GM12865 (cell line): ENCODE results near the gene TMEM100.

ENCODE experiments used
- DNase-seq: peaks from one replicate; pipeline ENCODE4 v3.0.0; 2010; ENCODE audit warnings: low read depth
- H3K4me3 ChIP-seq: 2 replicates; pipeline ENCODE4 v1.5.1; 2011; ENCODE audit warnings: mild to moderate bottlenecking, low read depth, low read length, control low read depth
- CTCF ChIP-seq: IDR thresholded peaks from 2 replicates; pipeline ENCODE4 v1.5.1; 2011; ENCODE audit warnings: low read length, control low read depth, low read depth, inconsistent platforms; ENCODE audit not compliant: insufficient read depth; ENCODE audit errors: missing control alignments

TMEM100 gene

GRCh38 chr17:55729484-55729883 lies 6.8 kb upstream of the TMEM100 start:
- no peak for TF ChIP-seq CTCF
- H3K4me3 ChIP-seq: no peak overlapping the region
- no peak for DNase-seq

- no peak for DNase-seq
- no peak for TF ChIP-seq CTCF
- no peak overlapping the region for H3K4me3 ChIP-seq
These were observed 6.2 kb upstream of the TMEM100 start for GRCh38 chr17:55728833-55729232.

- TF ChIP-seq CTCF: no peak
- no peak for DNase-seq
These were observed 5.7 kb upstream of the TMEM100 start for GRCh38 chr17:55728361-55728760.

GRCh38 chr17:55727920-55728319 lies 5.3 kb upstream of the TMEM100 start:
- no peak for TF ChIP-seq CTCF
- no peak overlapping the region for H3K4me3 ChIP-seq
- DNase-seq: no peak

More at GRCh38 chr17:55728361-55728760, 5.7 kb upstream of the TMEM100 start:
- no peak overlapping the region for H3K4me3 ChIP-seq

- DNase-seq: no peak
- TF ChIP-seq CTCF: no peak
- H3K4me3 ChIP-seq: no peak overlapping the region
These were observed 4.6 kb upstream of the TMEM100 start for GRCh38 chr17:55727275-55727674.

GRCh38 chr17:55726440-55726839 lies 3.8 kb upstream of the TMEM100 start:
- H3K4me3 ChIP-seq: no peak overlapping the region
- no peak for DNase-seq
- TF ChIP-seq CTCF: no peak

GRCh38 chr17:55723488-55723848 lies 804 bp upstream of the TMEM100 start:
- TF ChIP-seq CTCF: no peak
- no peak overlapping the region for H3K4me3 ChIP-seq
- DNase-seq: no peak
